CD14-positive monocyte (primary cell): ENCODE data around the gene STK32C. TPM values are rescaled to one million over a fixed set of nuclear protein-coding genes. Genes with fewer than 3 reads are reported as not detected.

Source experiments
- DNase-seq, 3 donors: peaks; one replicate each; pipeline ENCODE4 v3.0.0-alpha.2; 2011 to 2022
- H2AFZ ChIP-seq: 2 replicates; pipeline ENCODE4 v1.6.0; 2012; ENCODE audit warnings: mild to moderate bottlenecking, low read depth, low read length, inconsistent platforms; ENCODE audit not compliant: insufficient read depth, poor library complexity, severe bottlenecking
- H3K27ac ChIP-seq, 2 donors: 1 replicate in 1 of 2; 2 replicates in 1 of 2; pipeline ENCODE4 v1.5.1; 2012 to 2013; ENCODE audit warnings: low read length in 2 of 2, control low read depth in 1 of 2, inconsistent platforms in 1 of 2, low read depth in 1 of 2, mild to moderate bottlenecking in 1 of 2
- H3K27me3 ChIP-seq, 2 donors: one replicate each; pipeline versions ENCODE4 v1.6.0 to v1.6.1; 2011 to 2013; ENCODE audit warnings: low read length in 2 of 2; ENCODE audit not compliant: control insufficient read depth in 2 of 2, insufficient read depth in 2 of 2
- H3K36me3 ChIP-seq, 2 donors: replicated peaks in 1 of 2; 1 replicate in 1 of 2; 2 replicates in 1 of 2; pipeline versions ENCODE4 v1.5.1 to v1.6.1; 2012 to 2013; ENCODE audit warnings: low read length in 2 of 2, control low read depth in 1 of 2, inconsistent platforms in 1 of 2, mild to moderate bottlenecking in 1 of 2; ENCODE audit not compliant: insufficient read depth in 2 of 2, control insufficient read depth in 1 of 2
- H3K4me1 ChIP-seq, 2 donors: 1 replicate in 1 of 2; 2 replicates in 1 of 2; pipeline versions ENCODE4 v1.5.1 to v1.6.1; 2012 to 2013; ENCODE audit warnings: low read length in 2 of 2, control low read depth in 1 of 2, inconsistent platforms in 1 of 2, mild to moderate bottlenecking in 1 of 2, moderate library complexity in 1 of 2; ENCODE audit not compliant: insufficient read depth in 2 of 2, control insufficient read depth in 1 of 2
- H3K4me2 ChIP-seq: replicated peaks from 2 replicates; pipeline ENCODE3; 2012; ENCODE audit warnings: low read length, moderate library complexity, mild to moderate bottlenecking; ENCODE audit not compliant: poor library complexity, severe bottlenecking; ENCODE audit errors: extremely low read depth
- H3K4me3 ChIP-seq, 3 experiments: fragments of 200-600 bp in 1 of 3; sonication (generic) in 1 of 3; replicated peaks in 1 of 3; 1 replicate in 2 of 3; 2 replicates in 1 of 3; pipeline ENCODE4 v1.5.1; 2011 to 2013; ENCODE audit warnings: low read length in 3 of 3, mild to moderate bottlenecking in 3 of 3, control low read depth in 2 of 3, low read depth in 2 of 3, inconsistent platforms in 1 of 3, moderate library complexity in 1 of 3
- H3K79me2 ChIP-seq: 2 replicates; pipeline ENCODE4 v1.6.0; 2012; ENCODE audit warnings: mild to moderate bottlenecking, control low read depth, inconsistent platforms, low read length, moderate library complexity; ENCODE audit not compliant: insufficient read depth
- H3K9ac ChIP-seq: 2 replicates; pipeline ENCODE4 v1.6.0; 2017; ENCODE audit warnings: low read length, mild to moderate bottlenecking; ENCODE audit not compliant: insufficient read depth, poor library complexity, severe bottlenecking
- H3K9me3 ChIP-seq, 2 donors: replicated peaks in 1 of 2; 1 replicate in 1 of 2; 2 replicates in 1 of 2; pipeline versions ENCODE4 v1.5.1 to v1.6.1; 2012 to 2013; ENCODE audit warnings: low read length in 2 of 2, control low read depth in 1 of 2; ENCODE audit not compliant: control insufficient read depth in 1 of 2, insufficient read depth in 1 of 2
- H4K20me1 ChIP-seq: 2 replicates; pipeline ENCODE4 v1.6.0; 2012; ENCODE audit warnings: mild to moderate bottlenecking, low read length, control low read depth, moderate library complexity; ENCODE audit not compliant: insufficient read depth
- H3K27ac Mint-ChIP-seq, 7 donors: one replicate each; pipeline ENCODE4 v1.8.0; 2020; ENCODE audit warnings: mild to moderate bottlenecking in 7 of 7, mixed read lengths in 7 of 7, moderate library complexity in 6 of 7, inconsistent platforms in 2 of 7
- H3K27me3 Mint-ChIP-seq, 3 donors: one replicate each; pipeline ENCODE4 v1.8.0; 2021 to 2022; ENCODE audit warnings: low read depth in 3 of 3, mild to moderate bottlenecking in 3 of 3, mixed read lengths in 3 of 3, moderate library complexity in 3 of 3, inconsistent platforms in 1 of 3
- H3K36me3 Mint-ChIP-seq, 2 donors: one replicate each; pipeline ENCODE4 v1.8.0; 2020; ENCODE audit warnings: mixed read lengths in 2 of 2, inconsistent platforms in 1 of 2, mild to moderate bottlenecking in 1 of 2
- H3K4me1 Mint-ChIP-seq: one replicate; pipeline ENCODE4 v1.8.0; 2020; ENCODE audit warnings: mild to moderate bottlenecking, mixed read lengths
- H3K4me3 Mint-ChIP-seq, 2 donors: one replicate each; pipeline ENCODE4 v1.8.0; 2020; ENCODE audit warnings: mild to moderate bottlenecking in 2 of 2, mixed read lengths in 2 of 2, moderate library complexity in 1 of 2
- H3K9me3 Mint-ChIP-seq, 7 donors: one replicate each; pipeline ENCODE4 v1.8.0; 2020 to 2022; ENCODE audit warnings: mixed read lengths in 7 of 7, mild to moderate bottlenecking in 6 of 7, moderate library complexity in 6 of 7, inconsistent platforms in 2 of 7
- CTCF ChIP-seq: fragments of 200-600 bp; IDR thresholded peaks from one replicate; pipeline ENCODE4 v1.8.0; 2022; ENCODE audit warnings: antibody characterized with exemption, mild to moderate bottlenecking
- WGBS: methylation state at CpG from one replicate; pipeline ENCODE4 v1.1.5; 2013; ENCODE audit warnings: missing lambda C conversion rate; ENCODE audit not compliant: insufficient coverage; 5-methylcytosine and 5-hydroxymethylcytosine counted together
- intact Hi-C, 2 donors: fragments of 100-400 bp; cut with micrococcal nuclease; formaldehyde crosslinking; loops; one replicate each; pipeline versions ENCODE4 v1.15.0 to v1.15.1; 2023
- polyA plus RNA-seq, 3 donors: library from polyadenylated mRNA; depleted of rRNA in 1 of 3; unstranded in 2 of 3; stranded (reverse) in 1 of 3; fragments of 300-500 nt in 2 of 3; fragments of >200 nt in 1 of 3; fragmentation: Illumina TruSeq in 2 of 3; gene quantifications; 1 replicate in 2 of 3; 2 replicates in 1 of 3; pipeline ENCODE4 v1.2.3, GENCODE V29; 2012 to 2021

Gene STK32C
- polyA plus RNA-seq, 3 donors: 13.6 to 22.8 (median 18.4) TPM

GRCh38 chr10:132291826-132292225 lies 15.9 kb downstream of the STK32C start:
- no peak overlapping the region for H3K4me3 Mint-ChIP-seq
- Histone ChIP-seq H3K36me3 (no peaks in the 10 kb centered on the region), H3K79me2 (no peaks in the 10 kb centered on the region), H2AFZ (no peak overlapping the region), H3K9me3 (no peaks in the 10 kb centered on the region), H3K4me2 (no peak overlapping the region), H3K4me3 (no peak overlapping the region), H3K27me3 (peaks cover 0 to 3% of the 10 kb centered on the region in 2 donors), H3K4me1 (no peaks in the 10 kb centered on the region), H3K9ac (no peak overlapping the region), H3K27ac (no peak overlapping the region), H4K20me1 (peaks cover 73% of the 10 kb centered on the region)
- peaks cover 0 to 3% of the 10 kb centered on the region in 2 donors for H3K36me3 Mint-ChIP-seq
- TF ChIP-seq CTCF: no peak
- no peak for DNase-seq
- H3K27me3 Mint-ChIP-seq: peaks cover 2 to 16% (median 3%) of the 10 kb centered on the region in 3 donors
- intact Hi-C loops: no loop called here
- H3K9me3 Mint-ChIP-seq: peaks cover 0 to 11% (median 3%) of the 10 kb centered on the region in 7 donors
- WGBS: 93% methylated on average over 5 of the region's 5 CpGs
- H3K27ac Mint-ChIP-seq: no peak overlapping the region
- H3K4me1 Mint-ChIP-seq: peaks cover 4% of the 10 kb centered on the region

GRCh38 chr10:132290631-132291030 lies 17.1 kb downstream of the STK32C start:
- Histone ChIP-seq H3K27ac (no peak overlapping the region), H2AFZ (no peak overlapping the region), H3K4me3 (no peak overlapping the region), H4K20me1 (peaks cover 67% of the 10 kb centered on the region), H3K79me2 (no peaks in the 10 kb centered on the region), H3K36me3 (no peaks in the 10 kb centered on the region), H3K9me3 (no peaks in the 10 kb centered on the region), H3K4me1 (no peaks in the 10 kb centered on the region), H3K9ac (no peak overlapping the region), H3K4me2 (no peak overlapping the region), H3K27me3 (peaks cover 0 to 3% of the 10 kb centered on the region in 2 donors)
- H3K9me3 Mint-ChIP-seq: peaks cover 0 to 11% (median 3%) of the 10 kb centered on the region in 7 donors
- WGBS: 88% methylated on average over 2 of the region's 6 CpGs
- intact Hi-C loops: no loop called here
- H3K4me1 Mint-ChIP-seq: peaks cover under 1% of the 10 kb centered on the region
- no peak for DNase-seq
- H3K4me3 Mint-ChIP-seq: no peak overlapping the region
- H3K27ac Mint-ChIP-seq: peak overlapping the region in 1 of 7 donors; percentile 26
- H3K36me3 Mint-ChIP-seq: peaks cover 0 to 3% of the 10 kb centered on the region in 2 donors
- TF ChIP-seq CTCF: no peak
- peaks cover 2 to 10% (median 3%) of the 10 kb centered on the region in 3 donors for H3K27me3 Mint-ChIP-seq
